OCI-LY7 (cell line): ENCODE data around the gene ALOX5AP. TPM values are rescaled to one million over a fixed set of nuclear protein-coding genes. Genes with fewer than 3 reads are reported as not detected.

Source experiments
- BruUV-seq: library from RNA; stranded (reverse); fragments of 400-500 nt; replicated peaks from 2 replicates; lab custom pipeline; 2021; lab: Mats Ljungman, UMichigan
- CTCF ChIA-PET: fragments of 300-600 bp; sonication (Branson Sonifier 250); formaldehyde crosslinking; loops from one replicate; lab custom pipeline; 2022; ENCODE audit warnings: antibody characterized with exemption; ENCODE audit not compliant: unreplicated experiment; lab: Charles Lee
- POLR2A ChIA-PET: fragments of 300-600 bp; sonication (Branson Sonifier 250); formaldehyde crosslinking; loops from one replicate; lab custom pipeline; 2022; ENCODE audit warnings: antibody characterized with exemption; lab: Charles Lee
- DNase-seq: peaks from one replicate; pipeline ENCODE4 v3.0.0-alpha.2; 2015; ENCODE audit warnings: low spot score
- H2AFZ ChIP-seq: fragments of 200-600 bp; sonication (generic), shearing (Covaris generic); 2 replicates; pipeline ENCODE4 v1.6.1; 2014; ENCODE audit warnings: mild to moderate bottlenecking, antibody characterized with exemption, low read length, moderate library complexity
- H3K27ac ChIP-seq: fragments of 200-600 bp; sonication (generic); 2 replicates; pipeline ENCODE4 v1.5.1; 2014; ENCODE audit warnings: mixed run types, low read depth, mild to moderate bottlenecking, moderate library complexity, low read length, inconsistent platforms; ENCODE audit not compliant: poor library complexity, severe bottlenecking
- H3K36me3 ChIP-seq: fragments of 200-600 bp; sonication (generic); 2 replicates; pipeline ENCODE4 v1.6.1; 2014; ENCODE audit warnings: mild to moderate bottlenecking, antibody characterized with exemption, low read length, moderate library complexity, mixed read lengths; ENCODE audit not compliant: insufficient read depth
- H3K4me1 ChIP-seq: fragments of 200-600 bp; sonication (generic); 2 replicates; pipeline ENCODE4 v1.5.1; 2014; ENCODE audit warnings: mild to moderate bottlenecking, low read length; ENCODE audit not compliant: insufficient read depth, poor library complexity, severe bottlenecking
- H3K4me2 ChIP-seq: fragments of 200-600 bp; sonication (generic); 2 replicates; pipeline ENCODE4 v1.6.1; 2014; ENCODE audit warnings: mild to moderate bottlenecking, low read length
- H3K4me3 ChIP-seq: fragments of 200-600 bp; sonication (generic); 2 replicates; pipeline ENCODE4 v1.5.1; 2014; ENCODE audit warnings: mild to moderate bottlenecking, low read depth, low read length; ENCODE audit not compliant: poor library complexity, severe bottlenecking
- H3K79me2 ChIP-seq: fragments of 200-600 bp; sonication (generic); 2 replicates; pipeline ENCODE4 v1.6.1; 2016; ENCODE audit warnings: low read depth, mild to moderate bottlenecking, low read length, moderate library complexity, mixed read lengths; ENCODE audit not compliant: insufficient read depth
- H3K9me2 ChIP-seq: fragments of 200-600 bp; sonication (generic); 2 replicates; pipeline ENCODE4 v1.6.1; 2016; ENCODE audit warnings: mild to moderate bottlenecking, low read length, mixed read lengths; ENCODE audit not compliant: insufficient read depth
- H3K9me3 ChIP-seq: fragments of 200-600 bp; sonication (generic); 2 replicates; pipeline ENCODE4 v1.6.1; 2014; ENCODE audit warnings: mild to moderate bottlenecking, mixed run types, low read length, mixed read lengths
- H4K20me1 ChIP-seq: fragments of 200-600 bp; sonication (generic); 2 replicates; pipeline ENCODE4 v1.6.1; 2014; ENCODE audit warnings: mild to moderate bottlenecking, antibody characterized with exemption, low read length, moderate library complexity, mixed read lengths; ENCODE audit not compliant: insufficient read depth
- CTCF ChIP-seq: fragments of 200-600 bp; sonication (generic); conservative IDR thresholded peaks from 2 replicates; pipeline ENCODE4 v1.5.1; 2014; ENCODE audit warnings: mild to moderate bottlenecking, antibody characterized with exemption, low read length, moderate library complexity, mixed read lengths
- EZH2phosphoT487 ChIP-seq: fragments of 200-600 bp; sonication (generic); IDR thresholded peaks from 2 replicates; pipeline ENCODE4 v1.6.1; 2018; ENCODE audit warnings: low read depth, borderline replicate concordance, mild to moderate bottlenecking, mixed run types, antibody characterized with exemption, low read length, moderate library complexity, mixed read lengths
- intact Hi-C: fragments of 100-400 bp; cut with micrococcal nuclease; formaldehyde crosslinking; loops from one replicate; pipeline ENCODE4 v1.10.0; 2022; ENCODE audit not compliant: unreplicated experiment
- total RNA-seq, 2 experiments: library from RNA; depleted of rRNA in 1 of 2; stranded (reverse); fragments of >200 nt in 1 of 2; shearing (Covaris generic) in 1 of 2; gene quantifications; 2 replicates each; pipeline ENCODE4 v1.2.3, GENCODE V29; 2014 to 2022

Gene ALOX5AP
- total RNA-seq, 2 experiments from 2014 or later, result 89.9 to 90.9 TPM

- peaks cover 41% of the 10 kb centered on the region for H3K36me3 ChIP-seq
- no peak for DNase-seq
- ChIA-PET CTCF (no interaction called here), POLR2A (interaction anchor here (0.6 to 0.9 kb wide), 2 partner anchors 95 to 793 kb away, joined by 3 read pairs; no protein-coding TSS in a partner anchor)
- H3K9me2 ChIP-seq, result no peaks in the 10 kb centered on the region
- no peak overlapping the region for H3K4me3 ChIP-seq
- no TSS peak for BruUV-seq
- no peak overlapping the region for H3K4me2 ChIP-seq
- TF ChIP-seq CTCF (no peak), EZH2phosphoT487 (no peak)
- H3K27ac ChIP-seq, result no peak overlapping the region
- peaks cover 30% of the 10 kb centered on the region for H3K4me1 ChIP-seq
- H3K9me3 ChIP-seq, result no peaks in the 10 kb centered on the region
- no peak overlapping the region for H2AFZ ChIP-seq
- 0 out of 2 replicates have a peak, but pooled peaks cover 2% of the 10 kb centered on the region for H3K79me2 ChIP-seq
- intact Hi-C loops, result no loop called here
- H4K20me1 ChIP-seq, result no peaks in the 10 kb centered on the region
These were observed 8.1 kb downstream of the ALOX5AP start for GRCh38 chr13:30743319-30744055.

GRCh38 chr13:30744056-30744680 lies 8.8 kb downstream of the ALOX5AP start:
- Histone ChIP-seq H3K4me1 (peaks cover 23% of the 10 kb centered on the region), H3K79me2 (0 out of 2 replicates have a peak, but pooled peaks cover 2% of the 10 kb centered on the region), H3K9me3 (no peaks in the 10 kb centered on the region), H2AFZ (no peak overlapping the region), H3K9me2 (no peaks in the 10 kb centered on the region), H3K36me3 (peaks cover 48% of the 10 kb centered on the region), H3K4me3 (no peak overlapping the region), H3K4me2 (no peak overlapping the region), H4K20me1 (no peaks in the 10 kb centered on the region), H3K27ac (no peak overlapping the region)
- DNase-seq, result peak; percentile 34
- CTCF ChIA-PET, result no interaction called here
- intact Hi-C loops, result no loop called here
- POLR2A ChIA-PET, result no interaction called here
- BruUV-seq, result no TSS peak
- TF ChIP-seq EZH2phosphoT487, result no peak
- no peak for TF ChIP-seq CTCF

- H3K4me1 ChIP-seq, result peaks cover 23% of the 10 kb centered on the region
These were observed 9.3 kb downstream of the ALOX5AP start for GRCh38 chr13:30744681-30745077.

More at GRCh38 chr13:30744681-30745077, 9.3 kb downstream of the ALOX5AP start:
- Histone ChIP-seq H3K9me3 (no peaks in the 10 kb centered on the region), H4K20me1 (no peaks in the 10 kb centered on the region), H2AFZ (no peak overlapping the region), H3K4me3 (no peak overlapping the region), H3K36me3 (peaks cover 53% of the 10 kb centered on the region), H3K4me2 (no peak overlapping the region), H3K79me2 (0 out of 2 replicates have a peak, but pooled peaks cover 2% of the 10 kb centered on the region), H3K27ac (no peak overlapping the region), H3K9me2 (no peaks in the 10 kb centered on the region)
- intact Hi-C loops, result no loop called here
- no peak for DNase-seq
- no TSS peak for BruUV-seq
- TF ChIP-seq EZH2phosphoT487, result no peak
- no peak for TF ChIP-seq CTCF
- CTCF ChIA-PET, result no interaction called here
- POLR2A ChIA-PET, result no interaction called here
